HG03457 (cell line): Measurements from ENCODE around the gene UGT1A10.
"Not testable (repeated sequence)": the region's sequence is repeated elsewhere in the genome, so short reads cannot be mapped to it uniquely, and the experiment has no call there.

Experiments
- ATAC-seq: cut with Tn5 transposase; IDR thresholded peaks from one replicate; pipeline ENCODE4 v1.9.1; 2021; ENCODE audit warnings: moderate number of reproducible peaks; ENCODE audit not compliant: unreplicated experiment

The UGT1A10 gene

GRCh38 chr2:233655043-233655442 lies 18.8 kb downstream of the UGT1A10 start:
- no peak for ATAC-seq

- ATAC-seq: not testable (repeated sequence)
Observed at GRCh38 chr2:233655943-233656342, 19.7 kb downstream of the UGT1A10 start.

- ATAC-seq: no peak
Observed at GRCh38 chr2:233656443-233656842, 20.2 kb downstream of the UGT1A10 start.

- no peak for ATAC-seq
Observed at GRCh38 chr2:233658610-233659009, 22.4 kb downstream of the UGT1A10 start.

- no peak for ATAC-seq
Observed at GRCh38 chr2:233663911-233664310, 27.7 kb downstream of the UGT1A10 start.

- ATAC-seq: no peak
Observed at GRCh38 chr2:233668605-233669260, 32.5 kb downstream of the UGT1A10 start.

- ATAC-seq: no peak
Observed at GRCh38 chr2:233671290-233672161, 35.3 kb downstream of the UGT1A10 start, which contains the start of gene UGT1A9. UGT1A9 (plus strand) TSS chr2:233671898; CDS start chr2:233671935, 37 bp downstream.

- ATAC-seq: no peak
Observed at GRCh38 chr2:233672886-233673285, 36.6 kb downstream of the UGT1A10 start.

GRCh38 chr2:233673896-233674295 lies 37.6 kb downstream of the UGT1A10 start:
- ATAC-seq: no peak

- no peak for ATAC-seq
Observed at GRCh38 chr2:233674314-233674713, 38.1 kb downstream of the UGT1A10 start.

GRCh38 chr2:233674995-233675394 lies 38.7 kb downstream of the UGT1A10 start:
- no peak for ATAC-seq

GRCh38 chr2:233676046-233676445 lies 39.8 kb downstream of the UGT1A10 start:
- ATAC-seq: no peak

GRCh38 chr2:233679196-233679595 lies 42.9 kb downstream of the UGT1A10 start:
- ATAC-seq: no peak

- no peak for ATAC-seq
Observed at GRCh38 chr2:233680361-233681045, 44.3 kb downstream of the UGT1A10 start.

- no peak for ATAC-seq
Observed at GRCh38 chr2:233681521-233682099, 45.4 kb downstream of the UGT1A10 start, which contains the start of gene UGT1A7. UGT1A7 (plus strand) TSS chr2:233681901; CDS start chr2:233681938, 37 bp downstream.

- ATAC-seq: no peak
Observed at GRCh38 chr2:233684640-233685039, 48.4 kb downstream of the UGT1A10 start.

- ATAC-seq: no peak
Observed at GRCh38 chr2:233686928-233687327, 50.7 kb downstream of the UGT1A10 start.

GRCh38 chr2:233688341-233688740 lies 52.1 kb downstream of the UGT1A10 start:
- ATAC-seq: no peak

GRCh38 chr2:233689031-233689430 lies 52.8 kb downstream of the UGT1A10 start:
- ATAC-seq: no peak

- no peak for ATAC-seq
Observed at GRCh38 chr2:233689501-233689900, 53.3 kb downstream of the UGT1A10 start.

GRCh38 chr2:233690444-233690843 lies 54.2 kb downstream of the UGT1A10 start:
- ATAC-seq: no peak
